DND-41 (cell line): ENCODE measurements around the gene MCCC1.

Experiments used
- CTCF ChIP-seq: IDR thresholded peaks from 2 replicates; pipeline ENCODE4 v1.5.1; 2012; ENCODE audit warnings: borderline replicate concordance, low read length, moderate library complexity, mild to moderate bottlenecking; ENCODE audit not compliant: poor library complexity, severe bottlenecking; ENCODE audit errors: extremely low read depth
- EZH2 ChIP-seq: IDR thresholded peaks from 3 replicates; pipeline ENCODE4 v1.6.1; 2012; ENCODE audit warnings: borderline replicate concordance, low read depth, mild to moderate bottlenecking, moderate library complexity, low read length, inconsistent platforms; ENCODE audit not compliant: severe bottlenecking

GRCh38 chr3:183148056-183148455, 48.8 kb upstream of the MCCC1 start:
- TF ChIP-seq EZH2 (no peak), CTCF (no peak)
